Stimulated activated CD8-positive, alpha-beta memory T cell treated with anti-CD3 and anti-CD28 coated beads, Interleukin-12 subunit alpha, Interleukin-12 subunit beta, amount 100 ng/mL, for 24 hours (primary cell): ENCODE measurements around the gene IFNL1.
"Not testable (repeated sequence)": the region's sequence is repeated elsewhere in the genome, so short reads cannot be mapped to it uniquely, and the experiment has no call there.

Source experiments
- DNase-seq: peaks from one replicate; pipeline ENCODE4 v3.0.0-alpha.2; 2020; ENCODE audit errors: extremely low read depth

Gene IFNL1

DNA sequence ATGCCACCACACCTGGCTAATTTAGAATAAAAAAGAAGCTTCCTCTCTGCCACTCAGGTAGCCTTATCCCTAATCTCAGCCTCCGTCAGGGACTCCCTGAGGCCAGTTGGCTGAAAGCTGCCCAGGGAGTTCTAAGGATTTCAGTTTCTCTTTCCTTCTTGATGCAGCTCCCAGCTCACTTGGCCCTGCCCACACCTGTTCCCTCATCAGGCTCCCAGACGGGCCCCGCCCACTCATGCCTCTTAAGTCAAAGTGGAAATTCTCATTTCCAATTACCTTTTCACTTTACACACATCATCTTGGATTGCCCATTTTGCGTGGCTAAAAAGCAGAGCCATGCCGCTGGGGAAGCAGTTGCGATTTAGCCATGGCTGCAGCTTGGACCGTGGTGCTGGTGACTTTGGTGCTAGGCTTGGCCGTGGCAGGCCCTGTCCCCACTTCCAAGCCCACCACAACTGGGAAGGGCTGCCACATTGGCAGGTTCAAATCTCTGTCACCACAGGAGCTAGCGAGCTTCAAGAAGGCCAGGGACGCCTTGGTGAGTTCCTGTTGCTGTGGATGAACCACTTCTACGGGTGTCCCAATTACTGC is at the start of gene IFNL1:
TSS of gene IFNL1 (plus strand) at position 353 of the 591 bp plus-strand sequence. CDS start at position 368, 15 bp downstream.
- no peak for DNase-seq

DNA sequence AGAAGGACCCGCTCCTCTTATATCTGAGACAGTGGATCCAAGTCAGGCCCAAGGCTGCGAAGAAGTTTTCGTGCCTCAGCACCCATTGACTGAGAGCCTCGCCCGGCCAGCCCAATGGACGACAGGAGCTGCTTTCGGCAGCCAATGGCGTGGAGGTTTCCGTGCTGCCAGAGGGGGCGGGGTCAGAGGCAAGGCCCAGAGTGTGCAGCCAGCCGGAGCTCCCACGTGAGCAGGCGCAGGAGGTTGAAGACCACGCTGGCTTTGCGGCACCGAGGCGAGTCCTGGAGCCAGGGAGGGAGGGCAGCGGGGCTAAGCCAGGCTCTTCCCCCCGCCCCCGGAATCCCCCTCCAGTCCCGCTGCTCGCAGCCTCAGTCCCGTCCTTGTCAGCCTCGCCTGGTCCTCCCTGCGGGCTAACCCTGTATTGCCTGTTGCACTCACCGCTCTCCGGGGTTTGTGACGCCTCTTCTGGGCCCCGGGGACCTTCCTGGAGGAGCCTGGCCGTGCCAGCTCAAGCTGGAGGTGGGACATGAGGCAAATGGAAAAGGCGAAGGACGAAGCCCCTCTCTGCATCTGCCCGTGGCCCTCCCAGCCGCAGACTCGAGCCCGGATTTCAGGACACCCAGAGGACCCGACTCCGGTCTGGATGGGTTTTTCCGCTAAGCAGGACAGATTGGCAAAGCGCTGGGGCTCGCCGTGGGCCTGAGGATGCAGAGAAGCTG is 49.1 kb upstream of the IFNL1 start:
- DNase-seq, result no peak

DNA sequence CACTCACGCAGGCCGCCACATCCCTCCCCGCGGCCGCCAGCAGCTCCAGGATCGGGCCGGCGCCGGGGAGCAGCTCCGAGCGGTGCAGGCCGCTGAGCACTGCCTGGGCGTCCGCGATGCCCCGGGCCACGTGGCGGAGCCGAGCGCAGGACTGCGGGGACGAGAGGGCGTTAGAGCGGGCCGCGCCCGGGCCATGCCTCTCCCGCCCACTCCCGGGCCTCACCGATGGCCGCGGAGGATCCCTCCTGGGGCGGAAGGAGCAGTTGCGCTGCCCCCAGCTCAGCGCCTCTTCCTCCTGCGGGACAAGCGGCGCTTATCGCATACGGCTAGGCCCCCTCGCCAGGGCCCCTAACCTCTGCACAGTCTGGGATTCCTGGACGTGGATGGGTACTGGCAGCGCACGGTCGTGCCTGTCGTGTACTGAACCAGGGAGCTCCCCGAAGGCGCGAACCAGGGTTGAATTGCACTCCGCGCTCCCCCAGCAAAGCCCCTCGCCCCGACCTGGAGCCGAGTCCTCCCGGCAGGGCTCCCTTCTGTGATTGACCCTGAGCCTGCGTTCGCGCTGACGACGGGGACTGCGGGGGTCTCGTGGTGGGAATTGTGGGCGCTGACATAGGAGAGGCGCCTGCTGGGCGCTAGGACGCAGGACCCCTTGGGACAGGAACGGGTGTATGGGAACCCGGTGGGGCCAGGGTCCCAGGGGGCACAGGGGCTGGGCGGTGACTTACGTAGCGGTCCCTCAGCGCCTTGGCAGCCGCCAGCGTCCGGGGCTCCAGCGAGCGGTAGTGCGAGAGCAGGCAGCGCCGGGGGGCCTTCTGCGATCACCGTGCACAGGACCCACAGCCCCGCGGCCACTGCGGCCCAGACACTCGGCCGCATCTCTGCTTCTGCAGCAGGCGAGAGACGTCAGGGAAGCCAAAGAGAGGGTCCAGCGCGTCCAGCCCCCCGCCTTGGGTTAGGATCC is 48.2 kb upstream of the IFNL1 start:
- DNase-seq, result no peak

DNA sequence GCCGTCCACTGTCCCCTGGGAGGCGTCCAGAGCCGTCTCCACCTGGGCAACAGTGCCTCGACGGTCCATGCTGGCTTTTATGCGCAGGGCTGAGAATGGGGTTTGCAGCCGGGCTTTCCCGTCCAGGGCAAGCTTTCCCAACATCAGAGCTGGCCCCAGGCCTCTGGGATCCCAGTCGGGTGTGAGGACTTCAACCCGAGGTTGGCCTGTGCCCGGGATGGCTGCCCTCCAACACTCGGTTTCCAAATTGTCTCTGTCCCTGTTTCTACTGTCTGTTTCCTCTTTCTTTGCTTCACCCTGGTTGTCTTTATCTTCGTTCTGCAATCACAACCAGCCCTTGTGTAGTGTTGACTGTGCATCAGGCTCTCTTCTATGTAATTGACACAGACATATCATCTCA is 47.4 kb upstream of the IFNL1 start, which contains the start of gene IFNL4:
TSS of gene IFNL4 (minus strand) at position 51 of the 400 bp plus-strand sequence.
- DNase-seq, result no peak

DNA sequence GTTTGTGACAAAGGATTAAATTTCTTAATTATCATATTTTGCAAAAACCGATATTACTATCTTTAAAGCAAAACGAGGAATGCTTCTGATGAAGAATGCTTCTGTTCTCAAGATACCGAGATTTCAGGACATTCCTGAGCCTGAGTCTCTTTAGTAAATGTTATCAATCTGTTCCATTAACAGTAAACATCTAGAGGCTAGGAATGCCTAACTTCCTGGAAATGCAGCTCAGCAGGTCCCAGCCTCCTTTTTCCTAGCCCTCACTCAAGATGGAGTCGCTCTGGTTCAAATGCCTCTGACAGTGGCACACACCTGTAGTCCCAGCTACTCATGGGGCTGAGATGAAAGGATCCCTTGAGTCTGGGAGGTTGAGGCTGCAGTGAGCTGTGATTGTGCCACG is 45.1 kb upstream of the IFNL1 start:
- no peak for DNase-seq

DNA sequence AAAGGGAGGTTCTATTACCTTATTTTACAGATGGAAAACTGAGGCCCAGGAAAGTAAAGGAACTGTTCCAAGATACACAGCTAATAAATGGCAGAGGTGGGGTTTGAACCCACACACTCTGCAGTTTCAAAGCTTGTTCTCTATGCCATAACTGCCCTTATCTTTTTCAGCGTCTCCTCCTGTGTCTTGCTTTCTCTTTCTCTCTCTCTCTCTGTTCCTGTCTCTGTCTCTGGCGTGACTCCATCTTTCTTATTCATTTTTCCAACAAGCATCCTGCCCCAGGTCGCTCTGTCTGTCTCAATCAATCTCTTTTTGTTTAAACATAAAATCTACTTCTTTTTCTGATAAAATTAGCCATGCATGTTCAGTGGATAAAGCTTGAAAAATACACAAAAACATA is 44.4 kb upstream of the IFNL1 start:
- DNase-seq, result no peak

DNA sequence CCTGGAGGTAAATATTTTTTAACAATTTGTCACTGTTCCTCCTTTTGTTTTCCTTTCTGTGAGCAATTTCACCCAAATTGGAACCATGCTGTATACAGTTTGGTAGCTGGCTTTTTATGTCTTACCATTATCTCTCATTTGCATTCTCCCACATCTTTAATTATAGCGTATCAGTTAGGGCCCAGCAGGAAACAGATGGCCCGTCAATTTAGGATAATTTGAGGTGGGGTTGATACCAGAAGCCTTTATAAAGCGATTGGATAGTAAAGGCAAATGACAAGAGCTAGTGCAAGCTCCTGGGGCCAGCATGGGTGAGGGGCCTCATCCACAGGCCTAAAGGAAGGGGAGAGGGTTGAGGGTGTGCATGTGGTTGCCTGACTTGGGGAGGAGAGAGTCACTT is 43.7 kb upstream of the IFNL1 start:
- no peak for DNase-seq

DNA sequence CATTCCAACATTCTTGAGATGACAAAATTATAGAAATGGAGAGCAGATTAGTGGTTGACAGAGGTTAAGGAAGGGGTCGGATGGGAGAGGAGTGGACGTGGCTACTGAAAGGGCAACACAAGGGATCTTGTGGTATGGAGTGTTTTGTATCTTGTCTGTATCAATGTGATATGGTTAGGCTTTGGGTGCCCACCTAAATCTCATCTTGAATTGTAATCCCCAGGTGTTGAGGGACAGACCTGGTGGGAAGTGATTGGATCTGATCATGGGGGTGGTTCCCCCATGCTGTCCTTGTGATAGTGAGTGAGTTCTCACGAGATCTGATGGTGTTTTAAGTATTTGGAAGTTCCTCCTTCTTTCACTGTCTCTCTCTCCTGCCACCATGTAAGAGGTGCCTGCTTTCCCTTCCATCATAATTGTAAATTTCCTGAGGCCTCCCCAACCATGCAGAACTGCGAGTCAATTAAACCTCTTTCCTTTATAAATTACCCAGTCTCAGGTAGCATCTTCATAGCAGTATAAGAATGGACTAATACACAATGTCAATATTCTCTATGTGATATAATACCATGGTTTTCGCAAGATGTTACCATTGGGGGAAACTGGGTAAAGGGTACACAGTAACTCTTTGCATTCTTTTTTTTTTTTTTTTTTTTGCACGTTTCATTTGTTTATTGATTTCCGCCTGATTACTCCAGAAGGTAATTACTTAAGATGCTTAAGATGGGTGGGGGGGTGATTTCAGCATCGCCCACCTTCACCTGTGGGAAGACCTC is 42.6 kb upstream of the IFNL1 start:
- no peak for DNase-seq

DNA sequence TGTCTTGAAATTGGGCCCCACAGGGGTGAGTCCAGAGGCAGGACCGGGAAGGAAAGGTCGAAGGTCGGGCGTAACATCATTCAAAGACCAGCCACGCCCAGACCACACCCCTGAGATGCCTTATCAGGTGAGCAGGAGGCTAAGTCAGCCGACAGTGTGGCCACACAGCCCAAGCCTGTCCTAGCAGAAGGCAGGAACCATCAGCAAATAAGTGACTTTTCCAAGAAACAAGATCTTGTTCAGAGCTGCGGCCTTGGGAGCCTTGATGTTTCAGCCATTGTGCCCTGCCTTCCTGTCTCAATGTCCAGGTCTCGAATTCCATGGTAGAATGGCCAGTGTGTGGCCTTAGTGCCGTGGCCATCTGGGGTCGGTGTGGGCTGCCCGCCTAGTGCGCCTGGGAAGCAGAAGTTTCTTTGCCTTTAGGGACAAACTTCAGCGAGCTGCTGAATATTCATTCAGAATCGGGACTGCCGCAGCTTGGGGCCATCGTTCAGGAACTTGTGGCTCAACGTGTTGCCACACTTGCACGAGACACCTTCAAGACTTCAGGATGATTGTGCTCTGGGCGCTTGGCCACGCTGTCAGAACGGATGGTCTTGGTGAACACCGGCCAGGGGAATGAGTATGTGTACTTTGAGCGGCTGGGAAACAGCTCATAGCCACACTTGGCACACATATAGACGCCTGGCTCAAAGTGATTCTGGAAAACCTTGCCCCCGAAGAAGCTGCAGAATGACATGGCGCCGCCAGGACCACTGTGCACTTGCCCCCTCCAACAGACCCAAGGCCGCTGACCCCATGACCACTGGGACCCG is 41.5 kb upstream of the IFNL1 start:
- no peak for DNase-seq

DNA sequence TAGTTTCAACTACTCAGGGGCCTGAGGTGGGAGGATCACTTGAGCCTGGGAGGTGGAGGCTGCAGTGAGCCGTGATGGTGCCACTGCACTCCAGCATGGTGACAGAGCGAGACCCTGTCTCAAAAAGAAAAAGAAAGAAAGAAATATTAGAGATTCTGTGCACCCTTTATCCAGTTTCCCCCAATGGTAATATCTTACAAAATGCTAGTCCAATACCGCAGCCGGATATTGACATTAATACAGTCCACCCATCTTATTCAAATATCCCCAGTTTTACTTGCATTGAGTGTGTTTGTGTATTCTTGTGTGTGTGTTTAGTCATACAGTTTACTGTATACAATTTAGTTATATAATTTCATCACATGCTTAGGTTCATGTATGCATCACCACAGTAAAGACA is 39.0 kb upstream of the IFNL1 start:
- DNase-seq, result no peak

DNA sequence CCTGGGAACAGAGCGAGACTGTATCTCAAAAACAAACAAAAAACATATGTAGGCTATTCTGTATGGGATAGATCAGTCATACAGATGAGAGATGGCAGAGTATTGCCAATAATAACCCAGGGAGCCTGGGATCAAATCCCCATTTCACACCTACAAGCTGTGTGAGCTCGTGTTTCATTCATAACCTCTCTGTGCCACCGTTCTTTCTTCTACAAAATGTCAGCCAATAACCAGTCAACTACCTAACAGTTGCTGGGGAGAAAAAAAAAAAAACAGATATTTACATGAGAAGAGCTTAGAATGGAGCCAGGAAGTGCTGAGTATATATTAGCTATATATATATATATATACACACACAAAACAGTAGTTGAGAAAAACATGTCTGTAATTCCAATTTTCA is 34.5 kb upstream of the IFNL1 start:
- DNase-seq, result no peak

DNA sequence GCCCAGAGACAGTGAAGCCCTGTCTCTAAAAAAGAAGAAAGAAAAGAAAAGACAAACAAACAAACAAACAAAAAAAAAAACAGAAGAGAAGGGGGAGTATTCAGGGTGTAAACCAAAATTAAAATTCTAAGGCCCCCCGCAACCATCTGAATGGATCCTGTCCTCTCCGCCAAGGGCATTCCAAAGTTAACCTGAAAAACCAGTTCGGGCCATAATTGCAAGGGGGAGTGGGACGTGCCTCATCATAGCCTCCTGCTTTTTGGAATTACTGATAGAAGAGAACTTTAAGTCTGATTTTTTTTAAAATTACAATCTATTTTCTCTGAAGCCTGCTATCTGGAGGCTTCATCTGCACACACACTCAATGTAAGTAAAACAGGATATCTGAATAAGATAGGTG is 33.7 kb upstream of the IFNL1 start:
- no peak for DNase-seq

DNA sequence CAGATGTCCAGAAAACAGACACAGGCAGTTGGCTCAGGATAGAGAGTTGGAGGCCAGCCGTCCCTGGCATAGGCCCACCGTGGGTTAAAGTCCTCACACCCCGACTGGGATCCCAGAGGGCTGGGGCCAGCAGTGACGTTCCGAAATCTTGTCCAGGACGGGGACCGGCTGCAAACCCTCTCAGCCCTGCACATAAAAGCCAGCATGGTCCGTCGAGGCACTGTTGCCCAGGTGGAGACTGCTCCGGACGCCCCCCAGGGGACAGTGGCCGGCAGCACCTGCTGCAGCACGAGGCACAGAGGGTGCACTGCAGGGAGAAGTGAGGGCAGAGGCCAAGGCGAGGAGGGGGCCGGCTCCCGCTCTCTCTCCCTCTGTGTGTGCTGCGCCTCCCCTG is 32.3 kb upstream of the IFNL1 start:
- no peak for DNase-seq

DNA sequence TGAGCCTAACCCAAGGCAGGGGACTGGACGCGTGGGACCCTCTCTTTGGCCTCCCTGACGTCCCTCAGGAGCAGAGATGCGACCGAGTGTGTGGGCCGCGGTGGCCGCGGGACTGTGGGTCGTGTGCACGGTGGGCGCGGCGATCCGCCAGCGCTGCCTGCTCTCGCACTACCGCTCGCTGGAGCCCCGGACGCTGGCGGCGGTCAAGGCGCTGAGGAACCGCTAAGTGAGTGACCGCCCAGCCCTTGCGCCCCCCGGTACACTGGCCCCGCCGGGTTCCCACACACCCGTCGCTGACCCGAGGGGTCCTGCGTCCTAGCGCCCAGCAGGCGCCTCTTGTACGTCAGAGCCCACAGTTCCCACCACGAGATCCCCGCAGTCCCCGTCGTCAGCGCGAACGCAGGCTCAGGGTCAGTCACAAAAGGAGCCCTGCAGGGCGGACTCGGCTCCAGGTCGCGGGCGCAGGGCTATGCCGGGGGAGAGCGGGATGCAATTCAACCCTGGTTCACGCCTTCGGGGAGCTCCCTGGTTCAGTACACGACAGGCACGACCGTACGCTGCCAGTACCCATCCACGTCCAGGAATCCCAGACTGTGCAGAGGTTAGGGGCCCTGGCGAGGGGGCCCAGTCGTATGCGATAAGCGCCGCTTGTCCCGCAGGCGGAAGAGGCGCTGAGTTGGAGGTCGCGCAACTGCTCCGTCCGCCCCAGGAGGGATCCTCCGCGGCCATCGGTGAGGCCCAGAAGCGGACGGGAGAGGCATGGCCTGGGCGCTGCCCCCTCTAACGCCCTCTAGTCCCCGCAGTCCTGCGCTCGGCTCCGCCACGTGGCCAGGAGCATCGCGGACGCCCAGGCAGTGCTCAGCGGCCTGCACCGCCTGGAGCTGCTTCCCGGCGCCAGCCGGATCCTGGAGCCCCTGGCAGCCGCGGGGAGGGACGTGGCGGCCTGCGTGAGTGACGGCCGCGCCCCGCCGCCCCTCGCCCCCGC is 31.6 kb upstream of the IFNL1 start:
- DNase-seq, result no peak

DNA sequence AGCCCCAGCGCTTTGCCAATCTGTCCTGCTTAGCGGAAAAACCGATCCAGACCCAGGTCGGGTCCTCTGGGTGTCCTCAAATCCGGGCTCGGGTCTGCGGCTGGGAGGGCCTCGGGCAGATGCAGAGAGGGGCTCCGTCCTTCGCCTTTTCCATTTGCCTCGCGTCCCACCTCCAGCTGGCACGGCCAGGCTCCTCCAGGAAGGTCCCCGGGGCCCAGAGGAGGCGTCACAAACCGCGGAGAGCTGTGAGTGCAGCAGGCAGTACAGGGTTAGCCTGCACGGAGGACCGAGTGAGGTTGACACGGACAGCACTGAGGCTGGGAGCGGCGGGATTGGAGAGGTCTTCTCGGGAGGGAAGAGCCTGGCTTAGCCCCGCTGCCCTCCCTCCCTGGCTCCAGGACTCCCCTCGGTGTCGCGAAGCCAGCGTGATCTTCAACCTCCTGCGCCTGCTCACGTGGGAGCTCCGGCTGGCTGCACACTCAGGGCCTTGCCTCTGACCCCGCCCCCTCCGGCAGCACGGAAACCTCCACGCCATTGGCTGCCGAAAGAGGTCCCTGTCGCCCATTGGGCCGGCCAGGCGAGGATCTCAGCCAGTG is 30.8 kb upstream of the IFNL1 start:
- DNase-seq, result no peak

DNA sequence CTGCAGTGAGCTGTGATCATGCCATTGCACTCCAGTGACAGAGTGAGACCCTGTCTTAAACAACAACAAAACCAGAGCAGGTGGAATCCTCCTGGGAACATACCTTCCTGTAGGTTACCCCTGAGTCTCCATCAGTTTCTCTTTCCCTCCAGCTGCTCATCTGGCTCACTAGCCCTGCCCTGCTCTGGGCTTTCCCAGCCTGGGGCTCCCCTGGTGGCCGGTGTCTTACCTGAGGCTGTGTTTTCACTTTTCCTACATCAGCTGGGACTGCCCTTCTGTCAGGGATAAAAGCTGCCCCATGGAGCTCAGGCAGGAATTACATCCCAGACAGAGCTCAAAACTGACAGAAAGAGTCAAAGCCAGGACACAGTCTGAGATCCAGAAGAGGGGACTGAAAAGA is 28.1 kb upstream of the IFNL1 start, which contains the start of gene IFNL2:
TSS of gene IFNL2 (plus strand) at position 312 of the 400 bp plus-strand sequence. CDS start 173 bp downstream, outside the sequence.
- not testable (repeated sequence) for DNase-seq

DNA sequence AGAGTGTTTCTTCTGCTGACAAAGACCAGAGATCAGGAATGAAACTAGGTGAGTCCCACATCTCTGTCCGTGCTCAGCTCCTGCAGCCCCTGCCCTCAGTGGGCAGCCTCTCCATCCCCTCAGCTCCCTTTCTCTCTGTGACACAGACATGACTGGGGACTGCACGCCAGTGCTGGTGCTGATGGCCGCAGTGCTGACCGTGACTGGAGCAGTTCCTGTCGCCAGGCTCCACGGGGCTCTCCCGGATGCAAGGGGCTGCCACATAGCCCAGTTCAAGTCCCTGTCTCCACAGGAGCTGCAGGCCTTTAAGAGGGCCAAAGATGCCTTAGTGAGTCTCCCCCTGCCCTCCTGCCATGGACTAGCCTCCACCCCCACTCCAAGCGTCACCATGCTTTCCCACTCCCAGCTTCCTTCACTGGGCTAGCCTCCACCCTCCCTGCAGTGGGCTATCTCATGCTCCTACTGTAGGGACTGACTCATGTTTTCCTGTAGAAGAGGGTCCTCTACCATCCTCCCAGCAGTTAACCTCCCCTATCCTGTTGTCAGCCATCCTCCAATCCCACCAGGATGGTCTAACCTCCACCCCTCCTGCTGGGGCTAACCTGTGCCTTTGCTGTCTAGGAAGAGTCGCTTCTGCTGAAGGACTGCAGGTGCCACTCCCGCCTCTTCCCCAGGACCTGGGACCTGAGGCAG is 27.5 kb upstream of the IFNL1 start:
- not testable (repeated sequence) for DNase-seq

DNA sequence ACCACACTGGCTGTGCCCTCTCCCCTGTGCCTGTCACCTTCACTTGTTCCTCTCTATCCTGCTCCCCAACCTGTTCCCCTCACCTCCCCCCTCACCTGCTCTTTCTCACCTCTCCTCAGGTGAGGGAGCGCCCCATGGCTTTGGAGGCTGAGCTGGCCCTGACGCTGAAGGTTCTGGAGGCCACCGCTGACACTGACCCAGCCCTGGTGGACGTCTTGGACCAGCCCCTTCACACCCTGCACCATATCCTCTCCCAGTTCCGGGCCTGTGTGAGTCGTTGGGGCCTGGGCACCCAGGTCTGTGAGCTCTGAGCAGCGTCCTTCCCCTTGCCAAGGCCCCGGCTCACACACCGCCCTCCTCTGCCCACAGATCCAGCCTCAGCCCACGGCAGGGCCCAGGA is 26.8 kb upstream of the IFNL1 start:
- DNase-seq, result not testable (repeated sequence)
